CD4-positive, alpha-beta T cell treated with Interleukin-10 for 1 hour (primary cell): ENCODE data around the gene CKLF.
"Not testable (repeated sequence)": the region's sequence is repeated elsewhere in the genome, so short reads cannot be mapped to it uniquely, and the experiment has no call there.

ENCODE experiments used
- DNase-seq: peaks from one replicate; pipeline ENCODE4 v3.0.0-alpha.2; 2020

CKLF gene, protein sequence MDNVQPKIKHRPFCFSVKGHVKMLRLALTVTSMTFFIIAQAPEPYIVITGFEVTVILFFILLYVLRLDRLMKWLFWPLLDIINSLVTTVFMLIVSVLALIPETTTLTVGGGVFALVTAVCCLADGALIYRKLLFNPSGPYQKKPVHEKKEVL

GRCh38 chr16:66552286-66553177, at the start of gene CKLF:
Gene CKLF (plus strand): TSS chr16:66552576. CDS start chr16:66552716, 140 bp downstream.
- peak; percentile 94 for DNase-seq

DNA sequence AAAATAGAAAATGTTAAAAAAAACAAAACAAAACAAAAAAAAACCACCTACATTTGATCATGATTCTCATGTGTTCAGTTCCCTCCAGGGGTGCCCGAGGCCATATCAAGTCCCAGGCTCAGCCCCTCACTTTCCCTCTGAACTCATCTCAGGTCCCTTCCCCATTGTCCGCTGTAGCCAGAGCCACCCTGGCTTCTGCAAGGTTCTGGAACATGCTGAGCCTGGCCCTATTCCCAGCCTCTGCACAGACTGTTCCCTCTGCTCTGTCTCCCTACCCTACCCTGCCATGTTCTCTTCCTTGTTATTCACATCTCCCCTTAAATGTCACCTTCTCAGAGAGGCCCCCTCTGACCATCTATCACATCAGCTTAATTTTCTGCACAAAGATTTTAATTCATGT, 49.3 kb upstream of the CKLF start:
- DNase-seq: no peak

GRCh38 chr16:66503612-66504011, 48.8 kb upstream of the CKLF start:
- DNase-seq: no peak

DNA sequence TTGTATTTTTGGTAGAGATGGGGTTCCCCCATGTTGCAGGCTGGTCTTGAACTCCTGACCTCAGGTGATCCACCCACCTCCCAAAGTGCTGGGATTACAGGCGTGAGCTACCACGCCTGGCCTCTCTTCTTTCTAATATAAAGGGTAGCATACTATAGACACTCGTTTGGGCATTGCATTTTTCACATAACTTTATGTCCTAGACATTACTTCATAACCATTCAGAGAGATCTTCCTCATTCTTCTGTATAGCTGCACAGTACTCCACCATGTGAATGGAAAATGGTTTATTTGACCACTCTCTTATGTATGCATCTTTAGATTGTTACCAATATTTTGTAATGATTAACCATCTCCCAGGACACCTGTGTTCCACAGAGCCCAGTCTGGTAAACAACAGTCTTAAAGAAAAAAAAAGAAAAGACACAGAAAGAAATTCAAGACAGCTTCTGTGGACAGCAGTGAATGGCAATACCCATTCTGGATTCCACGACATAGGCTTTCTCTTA, 44.6 kb upstream of the CKLF start:
- no peak for DNase-seq

DNA sequence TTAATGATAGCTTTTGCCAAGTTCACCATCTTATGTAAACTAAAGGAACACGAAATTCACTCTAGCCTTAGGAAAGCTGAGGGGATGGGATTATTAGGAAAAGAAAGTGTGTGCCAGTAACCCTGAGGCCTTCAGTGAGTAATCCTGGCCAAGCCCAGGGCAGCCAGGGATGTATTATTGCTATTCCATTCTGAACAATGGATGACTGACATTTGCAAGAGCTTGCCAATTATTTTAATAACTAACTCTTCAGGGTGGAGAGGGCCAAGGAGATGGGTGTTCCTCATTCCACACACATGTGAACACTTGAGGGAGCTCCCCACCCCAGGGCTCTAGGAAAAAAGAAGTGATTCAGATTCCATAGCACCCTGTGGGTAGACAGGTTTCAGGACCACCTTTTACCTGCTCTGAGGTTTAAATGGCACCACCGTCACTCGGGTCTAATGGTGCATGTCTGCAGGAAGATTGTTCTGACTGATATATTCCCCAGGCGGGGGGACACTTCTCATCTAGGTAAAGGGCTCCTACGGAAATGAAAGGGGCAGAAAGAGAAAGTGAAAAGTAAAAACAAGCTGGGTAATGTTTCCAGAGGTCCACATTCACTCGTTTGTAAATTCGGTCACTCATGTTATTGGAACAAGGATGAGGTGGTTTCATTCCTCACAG, 44.0 kb upstream of the CKLF start:
- no peak for DNase-seq

- no peak for DNase-seq
Measured at GRCh38 chr16:66508914-66509496, 43.4 kb upstream of the CKLF start.

GRCh38 chr16:66509576-66509975, 42.8 kb upstream of the CKLF start:
- no peak for DNase-seq

DNA sequence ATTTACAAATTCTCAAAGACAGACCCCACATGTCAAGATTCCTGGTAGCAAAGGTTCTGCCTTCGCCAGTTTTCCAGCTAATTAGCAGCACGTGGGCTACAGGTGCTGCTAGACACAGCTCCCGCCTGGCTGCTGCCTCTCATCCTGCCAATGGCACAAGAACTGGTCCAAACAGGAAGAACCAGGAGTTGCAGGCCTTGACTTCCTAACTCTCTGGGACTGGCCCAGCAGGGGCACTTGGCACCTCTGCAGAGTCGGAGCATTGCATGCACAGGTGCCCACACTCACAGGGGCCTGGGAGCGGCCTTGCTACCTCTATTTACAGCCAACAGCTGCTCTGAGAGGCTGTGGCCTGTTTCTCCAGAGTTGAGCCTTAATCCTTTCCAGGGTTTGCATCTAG, 42.1 kb upstream of the CKLF start:
- no peak for DNase-seq

- DNase-seq: no peak
Measured at GRCh38 chr16:66510711-66511601, 41.4 kb upstream of the CKLF start.

DNA sequence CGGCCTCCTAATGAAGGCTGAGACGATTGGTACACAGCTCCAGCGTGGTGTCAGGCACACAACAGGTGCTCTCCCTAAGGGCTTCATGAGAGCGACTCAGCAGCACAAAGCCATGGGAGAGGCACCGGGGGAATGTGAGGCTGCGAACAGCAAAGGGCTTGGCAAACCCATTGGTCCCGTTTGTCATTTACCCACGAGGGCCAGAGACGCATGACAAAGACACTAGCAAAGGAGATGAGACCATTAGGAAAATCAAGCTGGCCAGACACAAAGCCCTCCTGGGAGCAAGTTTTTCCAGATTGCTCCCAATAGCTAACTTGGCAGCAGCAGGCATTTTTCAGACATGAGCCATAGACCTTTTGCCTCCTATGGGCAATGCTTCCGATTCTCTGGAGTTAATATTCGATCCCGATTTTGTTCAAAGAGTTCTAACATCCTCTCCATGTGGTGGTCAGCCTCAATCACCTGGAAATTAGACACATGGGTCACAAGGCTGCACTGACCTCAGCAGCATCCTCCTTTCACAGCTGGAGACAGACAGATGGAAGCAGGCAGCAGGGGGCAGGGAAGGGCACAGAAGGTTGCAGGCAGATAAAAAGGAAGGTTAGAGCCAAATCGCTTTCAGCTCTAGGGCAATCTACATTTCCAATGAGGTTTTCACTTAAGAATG, 40.6 kb upstream of the CKLF start:
- DNase-seq: no peak

GRCh38 chr16:66512272-66513110, 39.9 kb upstream of the CKLF start:
- DNase-seq: no peak

GRCh38 chr16:66513111-66513723, 39.2 kb upstream of the CKLF start:
- DNase-seq: no peak

GRCh38 chr16:66514391-66514790, 38.0 kb upstream of the CKLF start:
- DNase-seq: not testable (repeated sequence)

- not testable (repeated sequence) for DNase-seq
Measured at GRCh38 chr16:66514980-66515595, 37.3 kb upstream of the CKLF start.

DNA sequence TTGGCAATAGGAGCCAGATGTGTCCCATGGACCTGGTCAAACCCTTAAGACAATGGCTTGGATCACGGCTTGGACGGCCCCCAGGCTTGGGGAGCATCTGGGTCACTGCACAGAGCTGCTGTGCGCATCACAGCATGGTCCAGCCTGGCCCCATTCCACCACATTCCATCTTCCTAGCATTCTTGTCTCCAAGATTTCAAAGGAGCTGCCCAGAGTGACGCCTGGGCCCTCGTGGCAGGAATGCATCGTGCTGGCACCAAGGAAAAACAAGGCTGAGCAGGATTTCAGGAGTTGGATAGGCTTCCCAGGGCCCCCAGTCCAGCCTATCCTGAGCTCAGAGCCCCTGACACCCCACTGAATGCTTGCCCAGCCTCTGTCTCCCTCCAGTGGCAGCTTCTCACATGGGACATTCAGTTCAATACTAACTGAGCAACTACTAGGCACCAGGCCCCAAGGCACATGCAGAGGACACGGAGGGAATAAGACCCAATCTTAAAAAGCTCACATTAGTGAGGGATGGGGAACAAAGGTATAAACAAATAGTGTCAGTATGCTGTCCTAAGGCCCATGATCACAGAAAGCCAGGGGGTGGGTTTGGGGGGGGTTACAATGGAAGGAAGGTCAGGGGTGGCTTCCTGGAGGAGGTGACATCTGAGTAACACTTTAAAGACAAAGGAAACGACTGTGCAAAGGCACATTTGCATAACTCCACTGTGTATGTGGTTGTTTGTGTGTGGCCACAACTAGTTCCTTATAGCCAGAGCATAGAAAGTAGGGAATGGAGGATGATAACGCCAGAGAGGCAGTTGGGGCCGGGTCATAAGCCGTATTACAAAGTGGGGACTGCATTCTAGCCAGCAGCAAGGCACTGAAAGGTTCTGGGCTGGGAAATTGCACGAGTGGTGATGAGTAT, 36.5 kb upstream of the CKLF start:
- no peak for DNase-seq

DNA sequence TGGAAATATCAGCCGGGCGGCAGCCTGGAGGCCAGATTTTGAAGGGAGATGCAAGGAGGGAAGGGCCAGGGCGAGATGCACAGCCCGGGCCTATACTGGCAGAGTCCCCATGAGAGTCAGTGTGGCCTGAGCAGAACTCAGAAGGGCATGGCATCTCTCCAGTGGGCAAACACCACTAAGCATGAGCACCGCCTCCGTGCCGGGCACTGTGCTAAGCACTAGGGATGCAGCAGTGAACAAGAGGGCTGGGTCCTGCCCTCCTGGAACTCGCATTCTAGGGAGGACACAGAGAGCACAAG, 35.9 kb upstream of the CKLF start:
- no peak for DNase-seq

- DNase-seq: peak; percentile 86
Measured at GRCh38 chr16:66516808-66517585, 35.4 kb upstream of the CKLF start.
